GM12878 (cell line): Measurements from ENCODE around the gene COL18A1. TPM values are rescaled to one million over a fixed set of nuclear protein-coding genes. Genes with fewer than 3 reads are reported as not detected.

Experiments
- ATAC-seq: fragments of 200-7000 bp; cut with Tn5 transposase; 3 replicates; pipeline ENCODE4 v1.9.1; 2020; ENCODE audit warnings: mild to moderate bottlenecking, moderate library complexity
- BruUV-seq: library from RNA; stranded (reverse); fragments of 400-500 nt; replicated peaks from 2 replicates; lab custom pipeline; 2021; lab: Mats Ljungman, UMichigan
- CTCF ChIA-PET: fragments of 300-600 bp; sonication (Branson Sonifier 250); formaldehyde crosslinking; extraction: SDS; loops from one replicate; lab custom pipeline; 2021; ENCODE audit warnings: inconsistent platforms; lab: Yijun Ruan, JAX
- POLR2A ChIA-PET: fragments of 350-600 bp; formaldehyde crosslinking; extraction: SDS; loops from one replicate; lab custom pipeline; 2021; ENCODE audit warnings: inconsistent platforms; lab: Charles Lee
- RAD21 ChIA-PET: fragments of 300-600 bp; sonication (Branson Sonifier 250); formaldehyde crosslinking; loops from one replicate; lab custom pipeline; 2023; ENCODE audit warnings: antibody characterized with exemption; ENCODE audit not compliant: unreplicated experiment; lab: Charles Lee
- SMC1A ChIA-PET: fragments of 300-600 bp; sonication (Branson Sonifier 250); formaldehyde crosslinking; loops from one replicate; lab custom pipeline; 2023; ENCODE audit not compliant: unreplicated experiment, uncharacterized antibody; lab: Charles Lee
- DNase-seq: peaks from one replicate; pipeline ENCODE4 v3.0.0-alpha.2; 2011; ENCODE audit warnings: low read depth, low spot score
- FAIRE-seq: peaks from 3 replicates; lab custom pipeline; 2011; peaks lifted over from hg19 to GRCh38; lab: Jason Lieb, UNC
- H2AFZ ChIP-seq: 2 replicates; pipeline ENCODE4 v1.6.0; 2011; ENCODE audit warnings: low read depth, low read length, control low read depth; ENCODE audit not compliant: control insufficient read depth
- H3K27ac ChIP-seq: 2 replicates; pipeline ENCODE4 v1.5.1; 2011; ENCODE audit warnings: control low read depth; ENCODE audit not compliant: control insufficient read depth, insufficient read depth
- H3K27me3 ChIP-seq, 2 experiments: replicated peaks in 1 of 2; 2 replicates each; pipeline versions ENCODE4 v1.6.0 to v1.6.1; 2011; ENCODE audit warnings: low read length in 1 of 2; ENCODE audit not compliant: control insufficient read depth in 2 of 2, insufficient read depth in 2 of 2
- H3K36me3 ChIP-seq, 2 experiments: 2 replicates each; pipeline ENCODE4 v1.5.1; 2011; ENCODE audit warnings: low read length in 1 of 2; ENCODE audit not compliant: control insufficient read depth in 2 of 2, insufficient read depth in 2 of 2
- H3K4me1 ChIP-seq: 2 replicates; pipeline ENCODE4 v1.6.1; 2011; ENCODE audit warnings: mild to moderate bottlenecking, low read length, moderate library complexity, mixed read lengths; ENCODE audit not compliant: control insufficient read depth, insufficient read depth
- H3K4me2 ChIP-seq: 2 replicates; pipeline ENCODE4 v1.6.0; 2011; ENCODE audit warnings: control low read depth; ENCODE audit not compliant: control insufficient read depth, insufficient read depth
- H3K4me3 ChIP-seq: fragments of 200-600 bp; sonication (generic); 2 replicates; pipeline ENCODE4 v1.5.1; 2016
- H3K79me2 ChIP-seq: 2 replicates; pipeline ENCODE4 v1.6.0; 2011; ENCODE audit warnings: low read length; ENCODE audit not compliant: control insufficient read depth, insufficient read depth
- H3K9ac ChIP-seq: 2 replicates; pipeline ENCODE4 v1.8.0; 2011; ENCODE audit warnings: low read length, control low read depth, mixed read lengths; ENCODE audit not compliant: control insufficient read depth, insufficient read depth
- H3K9me3 ChIP-seq: replicated peaks from 3 replicates; pipeline ENCODE4 v1.5.1; 2011; ENCODE audit warnings: mild to moderate bottlenecking, low read length; ENCODE audit not compliant: control insufficient read depth, insufficient read depth
- H4K20me1 ChIP-seq: 2 replicates; pipeline ENCODE4 v1.6.0; 2011; ENCODE audit not compliant: control insufficient read depth, insufficient read depth
- CHD1 ChIP-seq: IDR thresholded peaks from 2 replicates; pipeline ENCODE4 v1.6.1; 2012; ENCODE audit warnings: low read depth, low read length, improper control_type of control experiment
- CREM ChIP-seq: IDR thresholded peaks from 2 replicates; pipeline ENCODE4 v1.6.1; 2014; ENCODE audit warnings: antibody characterized with exemption, low read depth
- PKNOX1 ChIP-seq: fragments of 450-650 bp; IDR thresholded peaks from 2 replicates; pipeline ENCODE4 v1.6.1; 2016; ENCODE audit warnings: mild to moderate bottlenecking
- WGBS: methylation state at CpG from one replicate; pipeline ENCODE4 v1.1.6; 2016; ENCODE audit warnings: low lambda C conversion rate; ENCODE audit not compliant: insufficient replicate concordance, insufficient coverage; ENCODE audit errors: missing lambda C conversion rate; 5-methylcytosine and 5-hydroxymethylcytosine counted together
- in situ Hi-C: fragments of 300-500 bp; cut with MboI; formaldehyde crosslinking; loops from 9 replicates; pipeline ENCODE4 v1.14.3; 2018; ENCODE audit warnings: mixed read lengths
- intact Hi-C: fragments of 100-400 bp; cut with micrococcal nuclease; formaldehyde crosslinking; loops from one replicate; pipeline ENCODE4 v1.14.2; 2022; ENCODE audit not compliant: unreplicated experiment
- polyA plus RNA-seq, 11 experiments: library from polyadenylated mRNA; depleted of rRNA in 4 of 11; unstranded in 6 of 11; stranded (reverse) in 5 of 11; fragments of >200 nt; fragmentation: Nextera tagmentation in 4 of 11; fragmentation: Illumina TruSeq in 1 of 11; extraction: Ambion mirVana in 4 of 11; extraction: Trizol in 1 of 11; gene quantifications; 1 replicate in 1 of 11; 2 replicates in 10 of 11; pipeline versions ENCODE4 v1.2.1 to v1.2.3, GENCODE V29; 2011 to 2016; ENCODE audit warnings: inconsistent platforms in 2 of 11, missing spikeins in 2 of 11, low read depth in 1 of 11
- total RNA-seq, 4 experiments: library from RNA; depleted of rRNA in 3 of 4; stranded (reverse); fragments of >200 nt in 3 of 4; fragmentation: Illumina TruSeq in 1 of 4; extraction: Trizol in 1 of 4; gene quantifications; 2 replicates each; pipeline versions ENCODE4 v1.2.1 to v1.2.3, GENCODE V29; 2013 to 2021

The COL18A1 gene
- total and polyA plus RNA-seq, 10 of the 15 experiments (the other 5 are each of a cell fraction or from before 2014, with no cell fraction given), result under 0.01 to 0.49 (median 0.09) TPM; not detected in 3

- no peak overlapping the region for H3K4me2 ChIP-seq
- H3K4me1 ChIP-seq, result no peaks in the 10 kb centered on the region
- 57% methylated on average over 31 of the region's 48 CpGs for WGBS
- no peak overlapping the region for H3K9ac ChIP-seq
- H3K79me2 ChIP-seq, result no peaks in the 10 kb centered on the region
- ATAC-seq (no peak), FAIRE-seq (no peak), DNase-seq (no peak)
- TF ChIP-seq CHD1 (no peak), PKNOX1 (no peak), CREM (no peak)
- intact Hi-C loops, result loop anchor here (5.0 kb wide), 1 partner anchor 279 kb away; no protein-coding TSS in a partner anchor
- no peaks in the 10 kb centered on the region for H3K36me3 ChIP-seq
- H3K27ac ChIP-seq, result no peak overlapping the region
- ChIA-PET POLR2A (no interaction called here), SMC1A (no interaction called here), CTCF (no interaction called here), RAD21 (no interaction called here)
- H2AFZ ChIP-seq, result no peak overlapping the region
- H3K4me3 ChIP-seq, result no peak overlapping the region
- in situ Hi-C loops, result no loop called here
- BruUV-seq, result no TSS peak
- no peaks in the 10 kb centered on the region for H3K27me3 ChIP-seq
- no peaks in the 10 kb centered on the region for H3K9me3 ChIP-seq
- no peaks in the 10 kb centered on the region for H4K20me1 ChIP-seq
Measured at GRCh38 chr21:45430521-45431501, 25.8 kb downstream of the COL18A1 start.
